Measurements from ENCODE around the gene FYN.
"Not testable (repeated sequence)": the region's sequence is repeated elsewhere in the genome, so short reads cannot be mapped to it uniquely, and the experiment has no call there.

The FYN gene

DNA sequence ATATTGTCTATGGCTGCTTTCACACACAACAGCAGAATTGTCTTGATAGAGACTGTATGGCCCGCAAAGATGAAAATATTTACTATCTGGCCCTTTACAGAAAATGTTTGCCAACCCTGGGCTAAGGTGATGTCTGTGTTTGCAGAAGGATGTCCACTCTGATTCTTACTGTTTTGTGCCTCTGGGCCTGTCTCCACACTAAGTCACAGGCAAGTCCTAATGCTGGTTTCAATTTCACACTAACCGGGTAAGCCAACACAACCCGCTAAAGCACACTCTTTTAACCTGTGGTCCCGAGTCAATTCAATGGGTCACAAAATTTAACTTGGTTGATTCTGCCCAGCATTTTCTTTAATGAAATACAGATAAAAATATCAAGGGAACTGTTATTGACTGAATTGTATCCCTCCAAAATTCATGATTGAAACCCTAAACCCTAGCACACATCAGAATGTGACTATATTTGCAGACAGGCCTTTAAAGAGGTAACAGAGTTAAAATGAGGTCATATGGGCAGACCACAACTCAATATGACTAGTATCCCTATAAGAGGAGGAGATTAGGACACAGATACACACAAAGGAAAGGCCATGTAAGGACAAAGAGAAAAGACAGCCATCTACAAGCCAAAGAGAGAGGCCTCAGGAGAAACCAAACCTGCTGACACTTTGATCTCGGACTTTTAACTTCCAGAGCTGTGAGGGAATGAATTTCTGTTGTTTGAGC, 78.4 kb downstream of the FYN start:
- Histone ChIP-seq H3K9me3 (ENCODE audit: low read depth, low read length) (no peaks in the 10 kb centered on the region), H3K4me3 (no peak overlapping the region), H3K36me3 (ENCODE audit: insufficient read depth, low read length) (no peaks in the 10 kb centered on the region), H3K27ac (no peak overlapping the region), H3K9ac (ENCODE audit: insufficient read length) (no peak overlapping the region)
- TF ChIP-seq FOXP2 (optimal IDR thresholded peaks at IDR 0.05; ENCODE audit: control extremely low read depth, extremely low read length, insufficient read depth), result no peak
- DNase-seq (ENCODE audit: low read depth, low spot score), result no peak

DNA sequence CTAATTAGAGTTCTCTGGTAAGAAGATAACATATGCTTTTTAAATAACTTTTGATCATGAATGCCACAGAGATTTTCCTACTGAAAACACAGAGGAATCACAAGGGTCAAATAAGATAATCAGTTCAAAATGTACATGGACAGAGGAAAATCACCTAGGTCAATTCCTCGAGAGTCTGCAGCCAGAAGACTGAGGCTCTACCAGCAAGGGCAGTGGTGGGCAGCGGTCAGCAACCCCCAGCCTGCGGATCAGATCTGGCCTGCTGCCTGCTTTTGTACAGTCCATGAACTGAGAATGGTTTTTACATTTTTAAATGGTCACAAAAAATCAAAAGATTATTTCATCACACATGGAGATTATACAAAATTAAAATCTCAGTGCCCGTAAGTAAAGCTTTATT, 79.0 kb downstream of the FYN start:
- H3K27ac ChIP-seq, result no peak overlapping the region
- no peak overlapping the region for H3K9ac ChIP-seq (ENCODE audit: insufficient read length)
- TF ChIP-seq POLR2AphosphoS5 (IDR thresholded peaks at IDR 0.05; ENCODE audit: borderline replicate concordance, low read depth, low read length) (no peak), FOXP2 (optimal IDR thresholded peaks at IDR 0.05; ENCODE audit: control extremely low read depth, extremely low read length, insufficient read depth) (no peak), EZH2 (IDR thresholded peaks at IDR 0.05) (no peak)
- H3K9me3 ChIP-seq (ENCODE audit: low read depth, low read length), result no peaks in the 10 kb centered on the region
- H3K4me3 ChIP-seq, result no peak overlapping the region
- no peak for DNase-seq (ENCODE audit: low read depth, low spot score)
- no peaks in the 10 kb centered on the region for H3K36me3 ChIP-seq (ENCODE audit: insufficient read depth, low read length)

DNA sequence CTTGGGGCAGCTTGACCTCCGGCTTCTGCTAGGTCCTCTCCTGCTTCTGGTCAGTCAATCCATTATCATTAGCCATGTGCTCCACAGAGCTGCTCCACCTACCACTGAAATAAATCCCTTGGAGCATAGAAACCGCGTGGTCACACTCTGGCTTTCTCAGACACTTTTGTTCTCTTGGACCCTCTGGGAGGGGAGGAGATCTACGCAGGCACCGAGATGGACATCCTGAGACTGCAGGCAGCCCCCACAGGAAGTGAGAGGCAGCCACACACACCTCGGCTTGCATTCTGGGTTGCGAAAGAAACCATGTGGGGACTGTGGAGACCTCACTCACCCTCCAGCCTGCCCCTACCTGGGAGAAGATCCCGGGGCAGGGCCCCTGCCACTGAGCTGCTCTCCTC, 79.5 kb downstream of the FYN start:
- no peaks in the 10 kb centered on the region for H3K9me3 ChIP-seq (ENCODE audit: low read depth, low read length)
- no peak overlapping the region for H3K27ac ChIP-seq
- H3K9ac ChIP-seq (ENCODE audit: insufficient read length), result no peak overlapping the region
- H3K36me3 ChIP-seq (ENCODE audit: insufficient read depth, low read length), result no peaks in the 10 kb centered on the region
- DNase-seq (ENCODE audit: low read depth, low spot score), result no peak
- H3K4me3 ChIP-seq, result no peak overlapping the region
- TF ChIP-seq POLR2AphosphoS5 (IDR thresholded peaks at IDR 0.05; ENCODE audit: borderline replicate concordance, low read depth, low read length) (no peak), FOXP2 (optimal IDR thresholded peaks at IDR 0.05; ENCODE audit: control extremely low read depth, extremely low read length, insufficient read depth) (no peak), EZH2 (IDR thresholded peaks at IDR 0.05) (no peak)

DNA sequence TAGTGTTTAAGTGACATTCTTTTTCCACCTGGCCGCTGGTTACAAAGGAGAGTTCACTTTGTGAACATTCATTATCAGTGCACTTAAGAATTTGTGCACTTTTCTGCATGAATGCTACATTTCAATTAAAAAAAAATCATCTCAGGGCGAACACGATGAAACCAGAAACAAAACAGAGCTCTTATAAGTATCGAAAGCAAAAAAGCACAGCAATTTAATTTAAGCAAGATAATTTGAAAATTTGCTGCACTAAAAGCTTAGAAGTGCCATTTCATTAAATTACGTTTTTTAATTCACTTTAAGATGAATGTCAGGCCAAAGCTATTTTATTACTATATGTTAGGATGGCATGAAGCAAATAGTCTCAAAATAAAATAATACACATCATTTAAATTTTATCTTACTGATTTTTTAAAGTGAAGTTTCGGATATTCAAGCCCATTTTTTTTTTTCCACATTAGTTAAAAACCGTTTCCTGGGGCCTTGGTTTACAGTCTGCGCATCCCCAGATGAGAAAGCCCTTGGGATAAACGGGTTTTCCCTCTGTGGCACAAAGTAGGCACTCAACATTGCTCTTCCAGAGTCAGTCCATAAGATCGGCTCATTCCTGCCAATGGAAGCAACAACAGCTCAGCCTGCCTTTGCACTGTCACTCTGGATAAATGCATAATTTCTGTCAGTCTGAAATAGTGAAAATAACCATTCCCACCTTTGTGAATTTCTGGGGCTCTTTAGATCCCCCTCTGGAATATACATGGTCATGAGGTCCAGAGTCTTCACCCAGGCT, 80.1 kb downstream of the FYN start:
- H3K9ac ChIP-seq (ENCODE audit: insufficient read length), result no peak overlapping the region
- no peak overlapping the region for H3K27ac ChIP-seq
- no peak for TF ChIP-seq FOXP2 (optimal IDR thresholded peaks at IDR 0.05; ENCODE audit: control extremely low read depth, extremely low read length, insufficient read depth)
- no peak for TF ChIP-seq POLR2AphosphoS5 (IDR thresholded peaks at IDR 0.05; ENCODE audit: borderline replicate concordance, low read depth, low read length)
- TF ChIP-seq EZH2 (IDR thresholded peaks at IDR 0.05), result no peak
- H3K4me3 ChIP-seq, result no peak overlapping the region
- DNase-seq (ENCODE audit: low read depth, low spot score), result no peak
- H3K9me3 ChIP-seq (ENCODE audit: low read depth, low read length), result no peaks in the 10 kb centered on the region
- no peaks in the 10 kb centered on the region for H3K36me3 ChIP-seq (ENCODE audit: insufficient read depth, low read length)

DNA sequence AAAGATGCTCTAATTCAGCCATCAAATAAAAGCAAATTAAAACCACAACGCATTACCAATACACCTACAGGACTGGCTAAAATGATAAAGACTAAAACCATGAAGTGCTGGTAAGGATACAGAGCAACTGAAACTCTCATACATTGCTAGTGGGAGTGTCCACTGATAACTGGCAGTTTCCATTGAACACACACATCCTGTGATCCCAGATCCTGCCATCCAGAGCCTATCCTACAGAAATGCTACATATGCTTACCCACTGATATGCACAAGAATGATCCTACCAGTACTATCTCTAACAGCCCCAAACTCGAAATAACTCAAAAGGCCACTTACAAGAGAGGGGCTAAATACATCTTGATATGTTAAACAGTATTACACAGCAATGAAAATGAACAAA, 81.0 kb downstream of the FYN start:
- Histone ChIP-seq H3K36me3 (ENCODE audit: insufficient read depth, low read length) (peaks cover 7% of the 10 kb centered on the region), H3K27ac (no peak overlapping the region), H3K9ac (ENCODE audit: insufficient read length) (no peak overlapping the region), H3K4me3 (no peak overlapping the region), H3K9me3 (ENCODE audit: low read depth, low read length) (no peaks in the 10 kb centered on the region)
- no peak for DNase-seq (ENCODE audit: low read depth, low spot score)
- TF ChIP-seq FOXP2 (optimal IDR thresholded peaks at IDR 0.05; ENCODE audit: control extremely low read depth, extremely low read length, insufficient read depth) (no peak), EZH2 (IDR thresholded peaks at IDR 0.05) (no peak), POLR2AphosphoS5 (IDR thresholded peaks at IDR 0.05; ENCODE audit: borderline replicate concordance, low read depth, low read length) (no peak)

DNA sequence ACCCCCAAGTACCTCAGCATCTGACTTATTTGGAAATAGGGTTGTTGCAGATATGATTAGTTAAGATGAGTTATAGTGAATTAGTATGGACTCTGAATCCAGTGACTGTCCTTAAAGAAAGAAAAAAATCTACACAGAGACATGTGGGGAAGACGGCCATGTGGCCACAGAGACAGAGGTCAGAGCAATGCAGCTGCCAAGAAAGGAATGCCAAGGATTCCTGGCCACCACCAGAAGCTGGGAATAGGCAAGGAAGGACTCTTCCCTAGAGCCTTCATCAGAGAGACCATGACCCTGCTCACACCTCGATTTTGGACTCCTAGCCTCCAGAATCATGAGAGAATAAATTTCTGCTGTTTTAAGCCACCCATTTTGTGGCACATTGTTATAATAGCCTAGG, 81.8 kb downstream of the FYN start:
- DNase-seq (ENCODE audit: low read depth, low spot score), result no peak
- Histone ChIP-seq H3K9me3 (ENCODE audit: low read depth, low read length) (no peaks in the 10 kb centered on the region), H3K9ac (ENCODE audit: insufficient read length) (no peak overlapping the region), H3K4me3 (no peak overlapping the region), H3K27ac (no peak overlapping the region), H3K36me3 (ENCODE audit: insufficient read depth, low read length) (peaks cover 8% of the 10 kb centered on the region)
- TF ChIP-seq EZH2 (IDR thresholded peaks at IDR 0.05), result no peak
- no peak for TF ChIP-seq POLR2AphosphoS5 (IDR thresholded peaks at IDR 0.05; ENCODE audit: borderline replicate concordance, low read depth, low read length)
- no peak for TF ChIP-seq FOXP2 (optimal IDR thresholded peaks at IDR 0.05; ENCODE audit: control extremely low read depth, extremely low read length, insufficient read depth)

DNA sequence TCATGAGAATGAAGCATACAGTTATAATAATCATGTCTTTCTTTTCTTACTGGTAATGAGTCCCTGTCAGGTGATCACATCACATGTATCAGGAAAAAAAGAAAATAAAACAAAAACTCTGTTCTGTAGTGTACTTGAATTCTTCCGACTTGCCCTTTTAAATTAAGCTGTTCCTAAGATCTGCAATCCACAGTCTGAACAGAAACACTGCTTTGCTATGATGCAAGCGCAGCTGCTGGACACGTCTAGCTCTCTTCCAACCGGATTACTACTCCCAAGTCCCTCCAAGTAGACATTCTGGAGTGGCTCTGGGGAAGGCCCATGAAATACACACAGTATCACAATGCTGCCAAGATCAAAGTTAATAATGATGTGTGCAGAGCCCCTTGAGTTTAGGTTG, 83.7 kb downstream of the FYN start:
- Histone ChIP-seq H3K9ac (ENCODE audit: insufficient read length) (no peak overlapping the region), H3K36me3 (ENCODE audit: insufficient read depth, low read length) (peaks cover 8% of the 10 kb centered on the region), H3K27ac (no peak overlapping the region), H3K4me3 (no peak overlapping the region), H3K9me3 (ENCODE audit: low read depth, low read length) (no peaks in the 10 kb centered on the region)
- TF ChIP-seq EZH2 (IDR thresholded peaks at IDR 0.05) (no peak), FOXP2 (optimal IDR thresholded peaks at IDR 0.05; ENCODE audit: control extremely low read depth, extremely low read length, insufficient read depth) (no peak), POLR2AphosphoS5 (IDR thresholded peaks at IDR 0.05; ENCODE audit: borderline replicate concordance, low read depth, low read length) (no peak)
- DNase-seq (ENCODE audit: low read depth, low spot score), result no peak

DNA sequence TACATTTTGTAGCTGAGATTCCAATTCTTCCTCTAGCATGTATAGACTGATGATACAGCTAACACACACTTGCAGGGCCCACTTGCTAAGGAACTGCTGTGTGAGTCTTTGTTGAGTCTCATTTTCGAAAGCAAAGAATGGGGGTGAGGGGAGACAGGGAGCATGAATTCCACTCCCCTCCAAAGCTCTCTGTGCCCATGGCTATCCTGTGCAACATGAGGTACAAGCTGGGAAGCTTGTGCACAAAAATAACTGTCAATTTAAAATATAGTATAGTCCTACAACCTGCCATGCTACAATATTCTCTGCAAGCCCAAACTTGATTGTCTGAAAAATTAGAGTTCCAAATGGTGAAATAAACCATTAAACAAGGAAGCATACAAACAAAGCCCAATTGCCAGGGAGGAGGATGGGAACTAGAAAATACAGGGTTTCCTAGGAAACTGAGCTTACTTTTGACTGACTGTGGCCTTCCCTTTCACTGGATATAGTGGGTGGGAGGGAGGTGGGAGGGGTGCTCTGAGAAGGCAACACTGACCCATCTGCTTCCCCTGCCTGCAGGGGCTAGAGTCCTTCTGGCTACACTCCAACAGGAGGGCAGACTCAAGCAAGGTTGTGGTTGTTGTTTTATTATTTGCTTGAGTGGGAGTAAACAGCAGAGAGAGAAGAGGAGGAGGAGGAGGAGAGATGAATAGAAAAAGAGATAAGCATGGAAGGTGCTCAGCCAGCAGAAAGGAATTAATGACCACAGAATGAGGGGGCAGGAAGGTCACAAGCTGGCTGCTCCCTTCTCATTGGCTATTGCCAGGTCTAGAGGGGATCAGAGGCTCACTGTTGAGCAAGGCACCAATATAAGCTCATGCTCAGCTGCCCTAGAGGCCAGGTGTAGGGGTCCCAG, 84.6 kb downstream of the FYN start:
- no peak for DNase-seq (ENCODE audit: low read depth, low spot score)

DNA sequence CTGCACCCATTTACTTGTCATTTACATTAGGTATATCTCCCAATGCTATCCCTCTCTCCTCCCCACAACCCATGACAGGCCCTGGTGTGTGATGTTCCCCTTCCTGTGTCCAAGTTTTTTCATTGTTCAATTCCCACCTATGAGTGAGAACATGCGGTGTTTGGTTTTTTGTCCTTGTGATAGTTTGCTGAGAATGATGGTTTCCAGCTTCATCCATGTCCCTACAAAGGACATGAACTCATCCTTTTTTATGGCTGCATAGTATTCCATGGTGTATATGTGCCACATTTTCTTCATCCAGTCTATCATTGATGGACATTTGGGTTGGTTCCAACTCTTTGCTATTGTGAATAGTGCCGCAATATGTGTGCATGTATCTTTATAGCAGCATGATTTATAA, 87.1 kb downstream of the FYN start:
- not testable (repeated sequence) for H3K36me3 ChIP-seq (ENCODE audit: insufficient read depth, low read length); H3K9ac ChIP-seq (ENCODE audit: insufficient read length); H3K4me3 ChIP-seq; DNase-seq (ENCODE audit: low read depth, low spot score); H3K27ac ChIP-seq; H3K9me3 ChIP-seq (ENCODE audit: low read depth, low read length)

More for the DNA sequence above, 84.6 kb downstream of the FYN start:
- no peak overlapping the region for H3K9ac ChIP-seq (ENCODE audit: insufficient read length)
- no peak overlapping the region for H3K4me3 ChIP-seq
- no peaks in the 10 kb centered on the region for H3K9me3 ChIP-seq (ENCODE audit: low read depth, low read length)
- TF ChIP-seq POLR2AphosphoS5 (IDR thresholded peaks at IDR 0.05; ENCODE audit: borderline replicate concordance, low read depth, low read length) (no peak), EZH2 (IDR thresholded peaks at IDR 0.05) (no peak), FOXP2 (optimal IDR thresholded peaks at IDR 0.05; ENCODE audit: control extremely low read depth, extremely low read length, insufficient read depth) (no peak)
- H3K36me3 ChIP-seq (ENCODE audit: insufficient read depth, low read length), result peaks cover 8% of the 10 kb centered on the region
- H3K27ac ChIP-seq, result no peak overlapping the region
